ENCODE data around the gene UBE2S.

GRCh38 chr19:55362990-55363716, 44.4 kb downstream of the UBE2S start, which contains the start of gene GARIN5B:
- no peak for TF ChIP-seq CTCF (IDR thresholded peaks at IDR 0.05)
- no peak for TF ChIP-seq POLR2AphosphoS5 (IDR thresholded peaks at IDR 0.05)
- TF ChIP-seq POLR2A (IDR thresholded peaks at IDR 0.05), result no peak
